BJ (cell line): ENCODE results near the gene STK24. TPM values are rescaled to one million over a fixed set of nuclear protein-coding genes. Genes with fewer than 3 reads are reported as not detected.

Source experiments
- CTCF ChIA-PET: fragments of 350-600 bp; formaldehyde crosslinking; extraction: SDS; loops from one replicate; lab custom pipeline; 2021; ENCODE audit warnings: antibody characterized with exemption, inconsistent platforms; lab: Yijun Ruan, JAX
- POLR2A ChIA-PET: fragments of 300-600 bp; sonication (Branson Sonifier 250); formaldehyde crosslinking; extraction: SDS; loops from one replicate; lab custom pipeline; 2021; ENCODE audit warnings: antibody characterized with exemption; lab: Charles Lee
- DNase-seq: peaks from one replicate; pipeline ENCODE4 v3.0.0-alpha.2; 2011; ENCODE audit warnings: low read depth
- H3K27me3 ChIP-seq: 2 replicates; pipeline ENCODE4 v1.6.0; 2011; ENCODE audit warnings: low read length; ENCODE audit not compliant: control insufficient read depth, insufficient read depth
- H3K36me3 ChIP-seq: 2 replicates; pipeline ENCODE4 v1.5.1; 2011; ENCODE audit warnings: low read length; ENCODE audit not compliant: control insufficient read depth, insufficient read depth
- H3K4me3 ChIP-seq: 2 replicates; pipeline ENCODE4 v1.5.1; 2011; ENCODE audit warnings: low read depth, mild to moderate bottlenecking, control low read depth, low read length
- CTCF ChIP-seq: IDR thresholded peaks from 2 replicates; pipeline ENCODE4 v1.5.1; 2011; ENCODE audit warnings: low read depth, mild to moderate bottlenecking, control low read depth, inconsistent platforms, low read length, moderate library complexity; ENCODE audit not compliant: insufficient read depth
- polyA plus RNA-seq: library from polyadenylated mRNA; depleted of rRNA; stranded (reverse); fragments of >200 nt; gene quantifications from 2 replicates; pipeline ENCODE4 v1.2.3, GENCODE V29; 2011

The STK24 gene
- polyA plus RNA-seq, 1 experiment: 32.8 TPM

DNA sequence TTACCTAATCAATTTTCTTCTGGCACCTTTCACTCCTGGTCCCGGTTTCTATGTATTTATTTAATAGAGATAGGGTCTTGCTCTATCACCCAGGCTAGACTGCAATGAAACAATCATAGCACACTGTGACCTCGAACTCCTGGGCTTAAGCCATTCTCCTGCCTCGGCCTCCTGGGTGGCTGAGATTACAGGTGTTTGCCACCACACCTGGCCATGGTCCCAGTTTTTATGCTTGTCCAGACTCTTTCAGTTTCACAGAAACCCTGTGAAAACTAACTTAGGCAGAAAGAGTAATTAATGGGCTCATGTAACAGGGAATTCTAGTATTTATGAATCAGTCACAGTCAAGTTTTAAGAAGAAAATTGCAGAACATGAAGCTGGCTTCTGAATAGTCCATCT, 9.0 kb upstream of the STK24 start:
- POLR2A ChIA-PET: no interaction called here
- no peaks in the 10 kb centered on the region for H3K27me3 ChIP-seq
- TF ChIP-seq CTCF: no peak
- H3K36me3 ChIP-seq: no peaks in the 10 kb centered on the region
- CTCF ChIA-PET: no interaction called here
- no peak overlapping the region for H3K4me3 ChIP-seq
- DNase-seq: no peak

DNA sequence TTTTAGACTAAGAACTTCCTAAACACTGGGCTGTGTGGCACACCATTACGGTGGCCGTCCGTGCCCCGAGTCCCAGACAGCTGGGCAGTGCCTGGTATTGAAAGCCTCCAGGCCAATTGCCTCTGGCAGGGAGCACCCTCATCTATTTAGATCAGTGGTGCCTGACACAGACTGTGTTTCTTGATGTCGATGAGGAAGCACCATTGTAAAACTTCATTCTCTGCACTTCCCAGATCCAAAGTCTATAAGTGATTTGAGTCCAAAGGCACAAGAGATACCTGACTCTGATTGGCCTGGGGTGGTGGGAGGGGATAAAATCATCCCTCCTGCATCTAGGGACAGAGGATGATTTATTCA, 8.5 kb upstream of the STK24 start:
- Histone ChIP-seq H3K36me3 (no peaks in the 10 kb centered on the region), H3K27me3 (no peaks in the 10 kb centered on the region), H3K4me3 (no peak overlapping the region)
- no peak for DNase-seq
- no peak for TF ChIP-seq CTCF
- CTCF ChIA-PET: no interaction called here
- POLR2A ChIA-PET: no interaction called here

DNA sequence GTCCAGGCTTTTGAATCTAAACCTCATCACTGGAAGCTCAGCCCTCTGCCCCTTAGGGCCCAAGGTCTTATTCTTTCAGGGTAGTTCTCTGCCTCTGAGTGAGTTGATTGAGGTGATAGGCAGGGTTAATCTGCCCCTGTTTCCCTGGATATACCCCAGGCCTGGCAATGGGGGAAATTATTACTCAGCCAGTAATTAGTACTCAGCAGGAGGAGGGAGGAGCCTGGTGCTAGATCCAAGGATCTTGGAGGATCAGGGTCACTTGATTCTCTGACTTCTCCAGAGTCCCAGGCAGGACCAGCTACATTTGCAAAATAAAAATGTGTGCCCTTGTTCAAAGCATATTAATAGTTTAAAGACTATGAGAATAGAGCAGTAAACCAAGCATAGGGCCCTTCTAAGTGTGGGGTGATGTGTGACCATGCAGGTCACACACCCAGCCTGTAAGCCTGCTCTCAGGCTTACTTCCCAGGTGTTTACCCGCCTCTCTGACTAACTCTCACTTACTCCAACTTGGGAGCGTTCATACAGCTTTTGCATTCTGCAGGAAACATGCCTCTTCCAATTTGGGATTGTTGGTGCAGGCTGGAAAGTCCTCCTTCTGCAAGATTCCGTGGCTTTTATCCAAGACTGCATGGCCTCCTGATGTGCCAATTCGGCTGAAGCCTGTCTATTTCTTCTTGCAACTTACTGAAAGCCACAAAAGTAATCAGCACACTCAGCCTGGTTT, 7.9 kb upstream of the STK24 start:
- Histone ChIP-seq H3K27me3 (no peaks in the 10 kb centered on the region), H3K4me3 (no peak overlapping the region), H3K36me3 (no peaks in the 10 kb centered on the region)
- no peak for DNase-seq
- CTCF ChIA-PET: interaction anchor here (0.7 kb wide), 1 partner anchor 517 kb away, joined by 3 read pairs; no protein-coding TSS in a partner anchor
- no peak for TF ChIP-seq CTCF
- POLR2A ChIA-PET: no interaction called here

DNA sequence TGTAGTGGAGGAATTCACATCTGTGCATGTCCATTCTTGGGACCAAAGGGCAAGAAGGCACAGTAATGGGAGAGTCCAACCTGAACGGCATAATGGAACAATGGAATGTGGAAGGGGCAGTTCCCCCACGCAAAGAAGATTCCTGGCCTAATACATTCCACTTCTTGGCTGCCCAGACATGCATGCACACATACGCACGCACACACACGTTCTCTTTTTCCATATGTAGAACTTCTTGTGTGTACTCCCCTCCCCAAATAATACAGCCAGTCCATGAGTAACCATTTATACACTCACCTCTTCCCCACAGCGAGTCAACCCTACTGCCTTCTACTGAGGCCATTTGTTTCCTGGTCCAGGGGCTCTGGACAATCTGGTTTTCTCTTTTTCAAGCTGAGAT, 6.0 kb upstream of the STK24 start:
- CTCF ChIA-PET: interaction anchor here (0.9 to 3.1 kb wide), 5 partner anchors 10 to 260 kb away, joined by 3 to 15 read pairs (median 3); no protein-coding TSS in a partner anchor
- POLR2A ChIA-PET: no interaction called here

More for the DNA sequence above, 6.0 kb upstream of the STK24 start:
- no peak for DNase-seq
- no peaks in the 10 kb centered on the region for H3K36me3 ChIP-seq
- TF ChIP-seq CTCF: no peak
- no peak overlapping the region for H3K4me3 ChIP-seq
- H3K27me3 ChIP-seq: no peaks in the 10 kb centered on the region
